Measurements from ENCODE around the gene MXD3. TPM values are rescaled to one million over a fixed set of nuclear protein-coding genes. Genes with fewer than 3 reads are reported as not detected.

The MXD3 gene
- total RNA-seq, 3 donors from 2014 or later, result 4.2 to 10.5 (median 9.4) TPM

- no peak for TF ChIP-seq POLR2A (IDR thresholded peaks at IDR 0.05)
- TF ChIP-seq CTCF (IDR thresholded peaks at IDR 0.05), result no peak
- no peak for TF ChIP-seq POLR2AphosphoS5 (IDR thresholded peaks at IDR 0.05)
- Histone ChIP-seq H3K27me3 (no peaks in the 10 kb centered on the region), H3K9me3 (no peaks in the 10 kb centered on the region), H3K36me3 (peaks cover 20% of the 10 kb centered on the region), H3K4me1 (peaks cover 0 to 9% of the 10 kb centered on the region in 2 donors), H3K27ac (peak overlapping the region; percentile 57 to 61), H3K4me3 (no peak overlapping the region)
- no peak for DNase-seq (ENCODE audit: low spot score in 2 of 2)
- intact Hi-C loops (cut with DNase I; ENCODE audit: low total_unique reads), result no loop called here
Measured at GRCh38 chr5:177336112-177336511, 24.4 kb upstream of the MXD3 start.

- H3K36me3 ChIP-seq, result peaks cover 20% of the 10 kb centered on the region
- no peak overlapping the region for H3K27ac ChIP-seq
- no peaks in the 10 kb centered on the region for H3K9me3 ChIP-seq
- TF ChIP-seq CTCF (IDR thresholded peaks at IDR 0.05) (no peak), POLR2AphosphoS5 (IDR thresholded peaks at IDR 0.05) (no peak), POLR2A (IDR thresholded peaks at IDR 0.05) (no peak)
- no peak overlapping the region for H3K4me3 ChIP-seq
- no peak for DNase-seq (ENCODE audit: low spot score in 2 of 2)
- intact Hi-C loops (cut with DNase I; ENCODE audit: low total_unique reads), result no loop called here
- no peaks in the 10 kb centered on the region for H3K27me3 ChIP-seq
- peaks cover 0 to 9% of the 10 kb centered on the region in 2 donors for H3K4me1 ChIP-seq
Measured at GRCh38 chr5:177335701-177336065, 24.0 kb upstream of the MXD3 start.

- no peak overlapping the region for H3K27ac ChIP-seq
- TF ChIP-seq CTCF (IDR thresholded peaks at IDR 0.05) (no peak), POLR2AphosphoS5 (IDR thresholded peaks at IDR 0.05) (no peak), POLR2A (IDR thresholded peaks at IDR 0.05) (no peak)
- no peak overlapping the region for H3K4me3 ChIP-seq
- DNase-seq (ENCODE audit: low spot score in 2 of 2), result no peak
- peaks cover 0 to 9% of the 10 kb centered on the region in 2 donors for H3K4me1 ChIP-seq
- intact Hi-C loops (cut with DNase I; ENCODE audit: low total_unique reads), result no loop called here
- H3K9me3 ChIP-seq, result no peaks in the 10 kb centered on the region
- H3K36me3 ChIP-seq, result peaks cover 20% of the 10 kb centered on the region
- no peaks in the 10 kb centered on the region for H3K27me3 ChIP-seq
Measured at GRCh38 chr5:177334781-177335700, 23.3 kb upstream of the MXD3 start.

- Histone ChIP-seq H3K4me1 (peaks cover 0 to 9% of the 10 kb centered on the region in 2 donors), H3K27ac (no peak overlapping the region), H3K9me3 (no peaks in the 10 kb centered on the region), H3K4me3 (no peak overlapping the region), H3K36me3 (peaks cover 20% of the 10 kb centered on the region), H3K27me3 (no peaks in the 10 kb centered on the region)
- intact Hi-C loops (cut with DNase I; ENCODE audit: low total_unique reads), result no loop called here
- no peak for DNase-seq (ENCODE audit: low spot score in 2 of 2)
- TF ChIP-seq POLR2A (IDR thresholded peaks at IDR 0.05) (no peak), CTCF (IDR thresholded peaks at IDR 0.05) (no peak), POLR2AphosphoS5 (IDR thresholded peaks at IDR 0.05) (no peak)
Measured at GRCh38 chr5:177334155-177334551, 22.5 kb upstream of the MXD3 start.

- Histone ChIP-seq H3K27me3 (no peaks in the 10 kb centered on the region), H3K4me3 (no peak overlapping the region), H3K4me1 (peaks cover 0 to 7% of the 10 kb centered on the region in 2 donors), H3K9me3 (no peaks in the 10 kb centered on the region), H3K36me3 (peaks cover 20% of the 10 kb centered on the region), H3K27ac (peak overlapping the region in 1 of 2 donors; percentile 10)
- no peak for DNase-seq (ENCODE audit: low spot score in 2 of 2)
- intact Hi-C loops (cut with DNase I; ENCODE audit: low total_unique reads), result no loop called here
- TF ChIP-seq CTCF (IDR thresholded peaks at IDR 0.05), result no peak
- no peak for TF ChIP-seq POLR2A (IDR thresholded peaks at IDR 0.05)
- no peak for TF ChIP-seq POLR2AphosphoS5 (IDR thresholded peaks at IDR 0.05)
Measured at GRCh38 chr5:177333420-177334154, 21.9 kb upstream of the MXD3 start.

Data from breast epithelium (tissue), 4 donors.